Neuron (in vitro differentiated cells): ENCODE measurements around the gene FILIP1.
A peak's percentile ranks its signal among the peaks of the same experiment; 100 is the strongest.

ENCODE experiments used
- H2AFZ ChIP-seq: one replicate; pipeline ENCODE4 v1.6.1; 2013; ENCODE audit warnings: low read depth, mild to moderate bottlenecking, inconsistent platforms, low read length, moderate library complexity
- H3K27me3 ChIP-seq: one replicate; pipeline ENCODE4 v1.6.1; 2013; ENCODE audit warnings: low read length; ENCODE audit not compliant: insufficient read depth
- H3K36me3 ChIP-seq: one replicate; pipeline ENCODE4 v1.6.1; 2013; ENCODE audit warnings: low read length; ENCODE audit not compliant: insufficient read depth
- H3K4me1 ChIP-seq: one replicate; pipeline ENCODE4 v1.6.1; 2013; ENCODE audit warnings: low read length; ENCODE audit not compliant: insufficient read depth
- H3K4me3 ChIP-seq: 2 replicates; pipeline ENCODE4 v1.5.1; 2013; ENCODE audit warnings: mild to moderate bottlenecking, low read length, moderate library complexity
- H3K9me3 ChIP-seq: one replicate; pipeline ENCODE4 v1.6.1; 2013; ENCODE audit warnings: low read length

Gene FILIP1

GRCh38 chr6:75292555-75292954 lies 201.0 kb downstream of the FILIP1 start:
- Histone ChIP-seq H3K4me3 (no peak overlapping the region), H3K9me3 (no peaks in the 10 kb centered on the region), H2AFZ (no peak overlapping the region), H3K27me3 (no peaks in the 10 kb centered on the region), H3K36me3 (no peaks in the 10 kb centered on the region), H3K4me1 (peaks cover 20% of the 10 kb centered on the region)

GRCh38 chr6:75291744-75292143 lies 201.9 kb downstream of the FILIP1 start:
- H3K9me3 ChIP-seq: no peaks in the 10 kb centered on the region
- H3K4me3 ChIP-seq: no peak overlapping the region
- no peak overlapping the region for H2AFZ ChIP-seq
- no peaks in the 10 kb centered on the region for H3K36me3 ChIP-seq
- H3K4me1 ChIP-seq: peaks cover 20% of the 10 kb centered on the region
- no peaks in the 10 kb centered on the region for H3K27me3 ChIP-seq

- Histone ChIP-seq H3K4me3 (no peak overlapping the region), H3K9me3 (no peaks in the 10 kb centered on the region)
These were observed 202.3 kb downstream of the FILIP1 start for GRCh38 chr6:75291331-75291730.

GRCh38 chr6:75290136-75290945 lies 203.3 kb downstream of the FILIP1 start:
- Histone ChIP-seq H3K27me3 (no peaks in the 10 kb centered on the region), H3K4me3 (no peak overlapping the region), H3K9me3 (no peaks in the 10 kb centered on the region), H3K4me1 (peaks cover 22% of the 10 kb centered on the region), H2AFZ (no peak overlapping the region), H3K36me3 (no peaks in the 10 kb centered on the region)

More at GRCh38 chr6:75291331-75291730, 202.3 kb downstream of the FILIP1 start:
- Histone ChIP-seq H3K36me3 (no peaks in the 10 kb centered on the region), H2AFZ (no peak overlapping the region), H3K27me3 (no peaks in the 10 kb centered on the region), H3K4me1 (peaks cover 20% of the 10 kb centered on the region)

- peaks cover 28% of the 10 kb centered on the region for H3K4me1 ChIP-seq
- H3K27me3 ChIP-seq: no peaks in the 10 kb centered on the region
- no peaks in the 10 kb centered on the region for H3K36me3 ChIP-seq
- H2AFZ ChIP-seq: no peak overlapping the region
- H3K9me3 ChIP-seq: no peaks in the 10 kb centered on the region
- no peak overlapping the region for H3K4me3 ChIP-seq
These were observed 205.6 kb downstream of the FILIP1 start for GRCh38 chr6:75288023-75288422.

- no peak overlapping the region for H3K4me3 ChIP-seq
- no peaks in the 10 kb centered on the region for H3K9me3 ChIP-seq
- H2AFZ ChIP-seq: no peak overlapping the region
- H3K27me3 ChIP-seq: no peaks in the 10 kb centered on the region
- H3K4me1 ChIP-seq: peaks cover 34% of the 10 kb centered on the region
- H3K36me3 ChIP-seq: no peaks in the 10 kb centered on the region
These were observed 206.2 kb downstream of the FILIP1 start for GRCh38 chr6:75287424-75287823.

- no peaks in the 10 kb centered on the region for H3K27me3 ChIP-seq
- no peak overlapping the region for H2AFZ ChIP-seq
- peaks cover 39% of the 10 kb centered on the region for H3K4me1 ChIP-seq
- H3K9me3 ChIP-seq: no peaks in the 10 kb centered on the region
- H3K4me3 ChIP-seq: no peak overlapping the region
- H3K36me3 ChIP-seq: no peaks in the 10 kb centered on the region
These were observed 206.6 kb downstream of the FILIP1 start for GRCh38 chr6:75286955-75287354.

GRCh38 chr6:75285283-75285639 lies 208.3 kb downstream of the FILIP1 start:
- Histone ChIP-seq H3K9me3 (no peaks in the 10 kb centered on the region), H3K36me3 (no peaks in the 10 kb centered on the region), H3K4me3 (peak overlapping the region; percentile 81), H3K4me1 (peaks cover 39% of the 10 kb centered on the region), H2AFZ (peak overlapping the region; percentile 93), H3K27me3 (no peaks in the 10 kb centered on the region)

- Histone ChIP-seq H3K4me1 (peaks cover 34% of the 10 kb centered on the region), H3K36me3 (no peaks in the 10 kb centered on the region), H3K27me3 (no peaks in the 10 kb centered on the region), H3K9me3 (no peaks in the 10 kb centered on the region), H3K4me3 (peak within 1 kb of the TSS; percentile 81), H2AFZ (peak within 1 kb of the TSS; percentile 93)
These were observed 208.8 kb downstream of the FILIP1 start, which contains the start of gene TMEM30A for GRCh38 chr6:75284632-75285282. TMEM30A (minus strand) TSS chr6:75284792; CDS start chr6:75284638, 154 bp downstream.

- Histone ChIP-seq H3K4me1 (peaks cover 32% of the 10 kb centered on the region), H3K27me3 (no peaks in the 10 kb centered on the region), H3K36me3 (no peaks in the 10 kb centered on the region), H3K4me3 (peak overlapping the region; percentile 81), H3K9me3 (no peaks in the 10 kb centered on the region), H2AFZ (peak overlapping the region; percentile 68)
These were observed 209.5 kb downstream of the FILIP1 start for GRCh38 chr6:75283907-75284631.

GRCh38 chr6:75282706-75283105 lies 210.9 kb downstream of the FILIP1 start:
- H3K4me3 ChIP-seq: peak overlapping the region; percentile 81
- H3K4me1 ChIP-seq: peaks cover 32% of the 10 kb centered on the region
- no peaks in the 10 kb centered on the region for H3K27me3 ChIP-seq
- no peaks in the 10 kb centered on the region for H3K9me3 ChIP-seq
- H3K36me3 ChIP-seq: no peaks in the 10 kb centered on the region
- H2AFZ ChIP-seq: no peak overlapping the region

- peak overlapping the region; percentile 30 for H3K4me3 ChIP-seq
- no peaks in the 10 kb centered on the region for H3K36me3 ChIP-seq
- no peaks in the 10 kb centered on the region for H3K27me3 ChIP-seq
- H2AFZ ChIP-seq: no peak overlapping the region
- no peaks in the 10 kb centered on the region for H3K9me3 ChIP-seq
- H3K4me1 ChIP-seq: peaks cover 32% of the 10 kb centered on the region
These were observed 211.9 kb downstream of the FILIP1 start for GRCh38 chr6:75281653-75282052.
